HG03442 (cell line): Measurements from ENCODE around the gene KCNAB1.

Experiments
- ATAC-seq: cut with Tn5 transposase; IDR thresholded peaks from one replicate; pipeline ENCODE4 v1.9.1; 2021; ENCODE audit warnings: mild to moderate bottlenecking, moderate library complexity; ENCODE audit not compliant: unreplicated experiment

The KCNAB1 gene

DNA sequence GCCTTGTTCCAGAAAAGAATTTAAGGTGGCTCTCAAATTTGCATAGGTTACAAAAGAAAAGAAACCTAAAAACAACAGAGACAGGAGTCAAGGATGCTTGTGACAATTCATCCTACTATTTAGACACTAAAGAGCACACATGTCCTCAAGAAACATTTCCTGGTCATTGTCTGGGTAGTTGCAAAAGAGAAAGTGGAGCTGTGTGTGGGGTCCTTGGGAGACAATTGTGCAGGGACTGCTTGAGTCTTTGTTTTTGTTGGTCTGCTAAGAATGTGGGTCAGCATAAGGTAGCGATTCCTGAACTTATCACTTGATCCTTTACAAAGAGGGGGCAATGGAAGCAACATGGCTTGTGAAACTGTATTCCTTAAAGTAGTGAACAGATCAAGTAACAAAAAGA, 185.3 kb downstream of the KCNAB1 start:
- ATAC-seq: no peak

DNA sequence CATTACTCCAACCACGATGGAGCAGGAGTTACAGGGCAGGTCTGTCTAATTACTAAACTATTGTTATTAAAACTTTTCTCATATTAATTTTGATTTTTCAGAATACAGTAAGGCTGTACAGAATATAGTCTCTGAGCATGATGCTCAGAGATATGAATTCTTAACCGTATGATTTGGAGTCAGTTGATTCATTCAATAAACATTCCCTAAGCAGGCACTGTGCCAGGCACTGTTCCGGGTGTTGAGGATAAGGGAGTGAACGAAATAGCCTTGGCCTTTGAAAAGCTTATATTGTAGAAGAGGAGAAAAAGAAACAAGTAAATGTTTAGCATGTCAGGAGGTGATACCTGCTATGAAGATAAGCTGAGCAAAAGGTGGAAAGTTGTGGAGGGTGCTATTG, 187.3 kb downstream of the KCNAB1 start:
- no peak for ATAC-seq

DNA sequence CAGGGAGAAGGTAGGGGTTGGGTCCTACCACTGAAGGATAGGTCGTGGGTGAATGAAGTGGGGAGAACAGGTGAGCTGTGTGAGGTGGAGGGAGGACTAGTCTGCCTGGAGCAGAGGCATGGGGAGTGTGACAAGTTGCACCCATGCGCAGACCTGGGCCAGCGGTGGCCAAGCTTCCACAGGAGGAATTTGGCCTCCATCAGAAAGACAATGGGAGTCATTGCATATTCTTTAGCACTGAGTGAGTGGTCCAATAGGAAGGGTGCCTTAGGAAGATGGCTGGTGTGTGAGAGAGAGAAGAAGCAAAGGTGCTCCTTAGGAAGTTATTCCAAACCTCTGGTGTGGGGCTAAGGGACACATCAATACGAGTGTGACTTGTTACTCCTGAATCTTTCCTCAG, 191.1 kb downstream of the KCNAB1 start:
- no peak for ATAC-seq

DNA sequence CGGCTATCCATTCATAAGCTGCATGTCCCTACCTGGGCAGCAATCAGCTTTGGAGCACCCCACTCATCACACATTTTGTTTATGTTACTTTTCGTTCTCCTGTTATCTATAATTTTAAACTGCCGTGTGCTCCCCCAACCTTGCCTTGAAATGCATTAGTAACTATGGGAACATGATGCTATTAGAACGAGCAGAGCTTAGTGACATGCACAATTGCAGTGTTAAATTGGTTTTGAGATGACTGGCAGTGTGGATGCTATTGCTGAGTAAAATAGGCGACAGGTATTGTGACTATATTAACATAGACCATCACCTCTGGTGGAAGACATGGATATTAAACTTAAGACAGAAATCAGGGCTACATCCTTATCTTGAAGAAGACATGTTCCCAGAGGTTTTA, 191.6 kb downstream of the KCNAB1 start:
- ATAC-seq: no peak

DNA sequence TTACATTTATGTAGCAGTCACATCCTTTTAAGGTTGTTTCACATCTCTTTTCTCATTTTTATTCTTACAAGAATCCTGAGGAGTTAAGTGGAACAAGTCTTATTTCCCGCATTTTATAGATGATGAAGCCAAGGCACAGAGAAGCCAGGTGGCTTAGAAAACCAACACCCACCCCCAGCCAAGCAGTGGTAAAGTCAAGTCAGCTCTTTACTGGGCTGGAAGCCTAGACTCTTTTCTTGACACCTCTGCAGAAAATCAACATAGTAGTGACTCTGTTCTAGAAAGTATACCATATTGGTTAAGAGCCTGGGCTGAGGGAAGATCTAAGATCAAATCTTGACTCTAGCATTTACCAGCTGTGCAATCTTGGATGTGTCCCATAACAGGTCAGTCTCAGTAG, 195.7 kb downstream of the KCNAB1 start:
- ATAC-seq: no peak

DNA sequence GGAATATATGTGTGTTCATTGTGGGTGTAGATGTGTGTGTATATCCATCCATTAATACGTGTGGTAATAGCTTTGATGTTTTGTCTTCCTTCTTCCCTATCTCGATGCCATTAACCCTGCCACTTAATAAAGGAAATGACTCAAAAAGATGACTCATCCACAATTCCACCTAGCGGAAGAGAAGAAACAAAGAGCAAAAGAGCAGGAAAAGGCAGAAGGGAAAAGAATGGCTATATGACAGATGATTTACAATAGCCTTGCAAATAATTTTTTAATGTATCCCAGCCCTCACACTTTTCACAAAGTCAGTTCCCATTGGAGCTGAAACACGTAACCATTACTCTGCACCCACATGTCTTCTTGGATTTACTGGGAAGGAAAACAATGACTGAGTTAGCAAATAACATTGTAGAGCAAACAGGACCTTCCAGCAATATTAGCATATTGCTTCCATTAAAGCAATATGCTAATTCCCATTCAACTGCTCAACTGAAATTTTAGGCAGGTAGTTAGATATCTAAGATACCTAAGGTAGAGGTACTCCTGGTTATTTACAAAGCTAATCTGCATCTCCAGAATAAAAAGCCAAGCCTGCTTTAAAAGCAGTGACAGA, 197.2 kb downstream of the KCNAB1 start:
- ATAC-seq: no peak

DNA sequence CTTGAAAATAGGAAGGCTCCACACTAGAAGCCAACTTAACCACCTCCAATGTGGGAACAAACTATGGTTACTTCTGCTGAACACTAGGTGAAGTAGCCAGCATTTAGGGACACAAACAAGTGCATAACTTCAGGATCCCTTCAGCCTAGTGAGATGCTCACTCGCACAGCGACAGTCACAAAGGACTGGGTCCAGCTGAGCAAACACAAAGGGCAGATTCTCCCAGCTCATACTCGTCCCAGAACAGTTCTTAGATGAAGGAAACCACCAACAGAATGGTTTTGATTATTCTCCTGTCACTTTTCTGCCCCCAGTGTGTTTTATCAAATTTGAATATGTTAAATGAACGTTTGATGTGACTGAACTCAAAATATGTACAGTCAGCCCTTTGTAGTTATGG, 201.6 kb downstream of the KCNAB1 start:
- ATAC-seq: no peak

DNA sequence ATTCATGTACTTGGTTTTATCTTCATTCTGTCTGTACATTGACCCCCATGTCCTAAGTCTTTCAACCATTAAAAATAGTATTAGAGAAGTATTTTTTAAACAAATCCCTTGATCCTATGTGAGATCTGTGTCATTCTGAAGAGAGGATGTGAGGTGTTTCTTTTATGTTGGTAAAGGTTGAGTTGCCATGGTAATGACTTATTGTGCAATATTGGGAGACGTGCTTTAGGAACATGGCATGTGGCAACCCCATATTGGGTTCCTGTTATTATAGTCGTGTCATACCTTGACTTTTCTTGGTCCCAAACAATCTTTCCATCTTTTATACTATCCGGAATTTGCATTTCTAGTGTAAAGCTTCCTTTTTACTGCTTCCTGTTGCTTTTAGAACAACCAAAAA, 203.1 kb downstream of the KCNAB1 start:
- no peak for ATAC-seq

DNA sequence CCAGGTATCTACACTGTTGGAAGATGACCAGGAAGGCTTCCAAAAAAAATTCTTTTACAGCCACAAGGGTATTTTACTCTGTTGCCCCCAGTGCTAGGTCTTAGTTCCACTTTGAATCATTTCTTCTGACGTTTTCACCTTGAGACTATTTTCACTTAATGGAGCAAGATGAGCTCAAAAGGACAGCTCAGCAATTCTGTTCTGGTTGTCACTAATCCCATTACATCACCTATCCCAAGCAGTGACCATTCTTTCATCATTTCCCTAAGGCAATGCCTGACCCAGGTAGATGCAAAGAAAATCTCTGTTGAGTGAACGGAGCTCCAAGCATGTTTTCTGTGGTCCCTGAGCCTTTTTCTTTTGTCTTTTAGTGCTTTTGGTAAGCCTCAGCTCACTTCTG, 210.0 kb downstream of the KCNAB1 start:
- ATAC-seq: no peak

DNA sequence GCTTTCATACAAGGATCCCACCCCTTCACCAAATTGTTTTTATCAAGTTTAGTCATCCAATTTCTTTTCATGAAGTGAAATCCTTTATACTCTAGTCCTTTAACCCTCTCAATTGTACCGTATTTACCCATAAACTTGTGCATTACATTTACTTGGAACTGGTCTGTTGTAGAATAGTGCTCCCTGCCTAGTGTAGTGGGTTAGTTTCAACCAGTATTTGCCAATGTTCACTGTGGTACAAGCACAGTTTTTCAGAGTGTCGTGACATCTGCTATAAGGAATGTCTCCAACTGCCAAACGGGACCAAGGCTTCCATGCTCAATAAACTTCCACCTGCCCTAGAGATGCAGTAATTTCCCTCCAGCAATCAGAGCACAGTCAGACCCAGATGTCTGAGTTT, 211.9 kb downstream of the KCNAB1 start:
- ATAC-seq: no peak

DNA sequence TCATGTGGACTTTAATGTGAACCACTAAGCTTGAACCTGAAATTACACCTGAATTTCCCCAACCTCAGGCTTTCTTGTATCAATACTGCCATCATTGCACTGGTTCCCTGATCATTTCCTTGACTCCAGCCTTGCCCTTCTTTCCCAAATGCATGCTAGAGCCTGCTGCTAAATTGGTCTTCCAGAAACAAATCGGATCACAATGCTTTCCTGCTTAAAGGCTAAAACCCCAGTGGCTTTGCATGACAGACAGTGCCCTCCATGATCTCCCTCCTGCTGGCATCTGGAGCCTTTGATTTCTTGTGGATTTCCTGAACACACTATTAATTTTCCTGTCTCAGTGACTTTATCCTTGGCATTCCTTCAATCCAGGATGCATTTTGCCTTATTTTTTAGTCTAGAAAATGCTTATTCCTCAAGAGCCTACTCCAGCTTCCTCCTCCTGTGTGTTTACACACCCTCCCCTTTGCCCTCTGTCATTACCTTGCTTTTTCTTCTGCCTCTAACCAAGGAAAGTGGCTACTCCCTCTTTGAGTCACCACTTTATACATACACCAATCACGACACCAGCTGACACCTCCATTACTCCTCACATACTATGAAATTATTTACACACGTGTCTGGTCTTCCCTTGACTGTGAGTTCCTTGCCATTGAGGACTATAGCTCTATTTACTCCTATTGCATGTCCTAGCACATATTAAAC, 214.6 kb downstream of the KCNAB1 start:
- ATAC-seq: no peak

DNA sequence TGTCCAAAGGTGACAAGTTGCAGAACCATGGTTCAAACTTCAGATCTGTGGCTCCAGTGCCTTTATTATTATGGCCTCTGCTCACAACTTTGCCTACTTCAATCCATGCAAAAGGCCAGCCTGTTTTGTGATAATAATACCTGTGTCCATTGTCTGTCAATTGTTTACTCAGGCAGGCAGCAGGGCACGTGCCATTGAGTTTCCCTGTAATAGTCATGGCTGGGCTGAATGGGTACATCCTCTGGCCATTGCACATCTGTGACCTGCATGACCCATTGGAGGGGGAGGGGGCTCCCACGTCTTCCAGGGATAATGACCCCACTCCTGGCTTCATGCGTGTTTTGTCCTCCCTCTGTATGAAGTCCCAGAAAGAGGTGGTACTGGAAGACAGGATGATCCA, 219.1 kb downstream of the KCNAB1 start:
- no peak for ATAC-seq

DNA sequence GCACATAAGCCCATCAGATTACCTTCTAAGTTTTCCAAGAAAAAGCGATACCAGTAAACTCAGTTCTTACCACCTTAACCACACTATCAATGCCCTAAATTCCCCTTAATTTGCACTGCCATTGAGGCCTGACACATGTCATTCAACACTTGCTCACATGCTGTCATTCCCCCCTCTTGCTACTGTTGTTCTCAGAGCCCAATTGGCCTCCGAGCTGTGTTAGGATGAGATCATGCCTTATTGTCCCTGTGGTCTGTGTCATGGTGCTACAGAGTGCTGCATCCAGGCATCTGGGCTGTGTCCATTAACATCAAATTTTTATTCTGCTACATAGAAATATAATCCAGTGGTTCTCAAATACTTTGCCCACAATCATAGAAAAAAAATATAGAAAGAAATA, 221.0 kb downstream of the KCNAB1 start:
- ATAC-seq: no peak

DNA sequence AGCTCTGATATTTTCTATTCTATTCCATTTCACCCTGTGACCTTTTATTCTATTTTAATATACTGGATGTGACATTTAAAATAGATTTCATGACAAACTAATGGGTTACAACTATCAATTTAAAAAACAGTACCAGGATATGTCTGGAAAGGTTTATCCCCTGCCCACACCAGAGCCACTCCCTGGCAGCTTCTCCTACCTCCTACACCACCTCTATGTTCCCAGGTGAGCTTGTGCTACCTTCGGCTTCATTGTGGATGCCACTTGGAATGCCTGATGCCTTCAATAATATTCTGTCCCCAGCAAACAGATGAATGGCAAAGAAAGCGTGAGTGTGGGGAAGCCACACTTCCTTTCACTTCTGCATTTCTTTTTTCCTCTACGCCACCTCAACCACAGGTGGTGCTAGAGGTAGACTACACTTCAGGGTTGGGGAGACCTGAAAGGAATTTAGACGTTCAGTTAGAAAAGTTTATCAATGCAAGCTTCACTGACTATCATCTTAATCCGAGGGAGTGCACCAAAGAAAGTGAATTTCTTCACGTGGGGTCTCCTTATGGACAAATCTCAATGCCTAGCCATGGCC, 221.5 kb downstream of the KCNAB1 start:
- ATAC-seq: peak; percentile 99

DNA sequence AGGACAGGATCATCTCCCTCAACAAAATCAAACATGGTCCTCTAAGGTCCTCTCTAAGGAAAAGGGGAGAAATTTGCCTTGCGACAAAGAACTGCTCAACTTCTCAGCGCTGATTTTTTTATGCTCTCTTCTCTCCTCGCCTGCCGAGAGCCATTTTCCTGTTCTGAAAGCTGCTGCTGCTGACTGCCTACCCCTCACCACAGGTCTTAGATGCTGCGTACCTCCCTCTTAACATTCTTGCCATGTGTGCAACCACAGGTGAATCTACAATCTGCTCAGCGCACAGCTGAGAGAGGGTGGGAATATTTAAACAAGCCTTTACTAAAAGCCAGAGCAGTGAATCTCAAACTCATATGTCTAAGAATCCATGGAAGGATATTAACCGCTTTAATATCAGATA, 223.8 kb downstream of the KCNAB1 start:
- no peak for ATAC-seq

DNA sequence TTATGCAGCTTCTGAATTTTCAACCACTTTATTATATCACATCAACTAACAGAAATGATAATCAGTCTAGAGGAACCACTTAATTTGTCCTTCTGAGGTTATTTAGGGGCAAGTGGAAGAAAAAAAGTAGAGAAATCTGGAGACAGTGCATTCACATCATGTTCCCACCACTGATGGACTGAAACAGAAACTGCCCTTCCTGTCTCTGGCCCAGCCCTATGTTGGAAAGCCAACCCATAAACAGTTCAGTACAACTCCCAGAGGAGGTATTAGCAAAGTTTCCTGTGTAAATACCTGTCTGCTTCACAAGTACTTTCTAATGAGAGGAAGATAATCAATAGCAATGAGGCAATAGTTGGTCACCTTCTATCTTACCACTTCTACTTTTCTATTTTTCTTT, 228.7 kb downstream of the KCNAB1 start:
- ATAC-seq: no peak

DNA sequence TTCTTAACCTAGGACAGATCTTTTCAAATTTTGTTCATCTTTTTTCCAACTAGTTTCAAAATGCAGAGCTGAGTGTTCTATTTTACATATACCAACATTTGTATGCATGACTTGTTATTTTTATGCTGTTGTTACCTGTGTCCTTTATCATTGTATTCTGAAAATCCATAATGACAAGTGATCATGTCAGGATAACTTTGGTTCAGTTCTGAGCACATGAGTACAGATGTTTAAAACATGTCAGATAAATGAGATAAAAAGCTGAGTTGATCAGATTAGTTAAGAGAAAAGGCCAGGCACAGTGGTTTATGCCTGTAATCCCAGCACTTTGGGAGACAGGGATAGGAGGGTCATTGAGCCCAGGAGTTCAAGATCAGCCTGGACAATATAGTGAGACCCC, 229.6 kb downstream of the KCNAB1 start:
- no peak for ATAC-seq

DNA sequence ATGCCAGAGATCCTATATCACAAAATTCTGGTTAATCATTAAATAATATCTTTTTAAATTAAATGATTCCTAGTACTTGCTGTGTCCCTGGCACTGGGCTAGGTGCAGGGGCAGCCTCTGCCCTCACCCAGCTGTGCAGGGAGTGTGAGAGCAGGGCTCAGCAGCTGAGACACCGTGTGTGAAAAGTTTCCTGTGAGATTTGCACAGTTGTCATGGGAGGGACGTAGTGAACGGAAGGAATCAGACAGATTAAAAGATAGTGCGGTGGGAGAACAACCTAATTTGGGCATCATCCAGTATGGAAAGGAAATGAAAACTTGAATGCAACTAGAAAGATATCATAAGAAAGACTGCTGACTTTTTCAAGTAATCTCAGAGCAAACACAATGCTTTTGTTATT, 230.4 kb downstream of the KCNAB1 start:
- ATAC-seq: no peak

DNA sequence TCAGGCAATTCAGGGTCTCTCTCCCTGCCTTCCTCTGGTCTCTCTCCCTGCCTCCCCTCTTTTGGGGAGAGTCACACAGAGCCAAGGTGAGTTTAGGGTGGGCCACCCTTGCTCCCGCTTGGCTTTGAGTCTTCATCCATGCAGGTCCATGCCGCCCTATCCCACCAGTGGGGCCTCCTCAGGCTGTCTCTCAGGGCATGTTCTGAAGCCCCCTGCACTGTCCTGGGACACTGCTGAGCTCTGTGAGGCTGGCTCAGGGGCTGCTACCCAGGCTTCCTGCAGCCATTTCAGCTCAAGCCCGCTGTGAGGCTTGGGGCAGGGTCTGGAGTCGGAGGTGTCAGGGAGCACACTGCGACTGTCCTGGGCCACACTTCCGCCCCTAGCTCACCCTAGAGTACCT, 231.4 kb downstream of the KCNAB1 start:
- no peak for ATAC-seq

DNA sequence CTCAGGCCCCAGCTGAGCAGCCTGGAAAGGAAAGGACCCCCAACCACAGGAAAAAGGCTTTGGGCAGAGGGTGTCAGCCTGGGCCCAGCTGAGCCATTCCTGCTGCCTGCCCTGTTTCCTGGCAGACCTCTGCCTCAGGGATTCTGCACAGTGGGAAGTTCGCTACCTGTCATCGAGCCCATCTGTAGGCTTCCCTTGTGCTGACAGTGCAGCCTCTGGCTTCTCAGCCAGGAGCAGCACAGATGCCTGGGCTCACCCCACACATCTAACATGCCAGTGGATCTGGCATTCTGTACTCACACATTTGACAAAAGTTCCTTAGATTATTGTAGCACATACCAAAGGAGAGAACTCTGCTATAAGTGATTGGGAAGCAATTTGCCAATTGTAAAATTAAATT, 232.3 kb downstream of the KCNAB1 start:
- no peak for ATAC-seq

DNA sequence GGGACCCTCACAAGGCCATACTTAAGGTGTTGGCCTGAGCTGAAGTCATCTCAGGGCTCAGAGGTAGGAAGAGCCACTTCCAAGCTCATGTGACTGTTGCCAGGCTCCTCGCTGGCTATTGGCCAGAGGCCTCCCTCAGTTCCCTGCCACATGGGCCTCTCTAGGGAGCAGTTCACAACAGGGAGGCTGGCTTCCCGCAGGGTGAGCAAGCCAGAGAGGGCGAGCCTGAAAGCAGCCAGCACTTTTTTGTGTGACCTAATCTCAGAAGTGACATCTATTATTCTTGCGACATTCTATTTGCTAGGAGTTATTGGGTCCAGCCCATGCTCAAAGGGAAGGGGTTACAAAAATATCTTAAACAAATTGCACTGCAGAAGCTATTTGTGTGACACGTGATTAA, 233.2 kb downstream of the KCNAB1 start:
- no peak for ATAC-seq

DNA sequence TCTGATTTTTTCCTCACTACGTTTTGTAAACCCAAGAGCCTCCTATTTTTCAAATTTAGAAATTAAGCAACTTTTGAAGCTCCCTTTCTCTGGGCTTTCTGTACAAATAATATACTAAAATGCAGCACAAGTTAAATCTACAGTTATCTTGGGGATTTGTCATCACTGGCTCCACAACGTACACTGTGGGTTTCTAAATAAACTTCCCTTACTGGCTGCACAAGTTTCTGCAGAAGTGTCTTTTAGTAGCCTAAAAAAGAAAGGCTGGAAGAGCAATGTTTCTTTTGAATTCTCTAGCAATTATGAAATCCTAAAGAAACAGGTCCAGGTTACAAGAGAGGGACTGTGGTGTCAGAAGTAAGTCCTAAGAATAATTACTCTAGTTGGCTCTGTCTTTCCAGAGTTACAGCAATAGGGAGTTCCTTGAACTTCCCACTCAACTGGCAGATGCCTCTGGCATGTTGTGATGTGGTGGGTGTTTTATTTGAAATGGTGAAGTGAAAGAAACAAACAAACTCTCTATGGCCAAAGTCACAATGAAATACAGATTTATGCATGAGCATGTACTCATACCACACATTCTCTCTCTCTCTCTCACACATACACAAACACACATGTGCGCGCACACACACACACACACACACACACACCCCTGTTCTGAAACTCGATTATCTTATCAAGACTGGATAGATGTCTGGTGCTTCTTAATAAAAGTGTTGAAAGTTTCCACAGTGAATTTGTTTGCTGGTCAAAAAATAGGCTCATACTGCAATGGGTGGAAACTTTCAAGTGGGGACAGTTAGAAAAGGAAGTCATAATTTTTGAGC, 236.4 kb downstream of the KCNAB1 start:
- ATAC-seq: no peak
